UCSD-AML1 (cell line): Measurements from ENCODE around the gene KLK12.
"Not testable (repeated sequence)": the region's sequence is repeated elsewhere in the genome, so short reads cannot be mapped to it uniquely, and the experiment has no call there.

Source experiments
- DNase-seq: peaks from one replicate; lab custom pipeline; 2025; ENCODE audit not compliant: unreplicated experiment; lab: John Stamatoyannopoulos, UW

KLK12 gene

DNA sequence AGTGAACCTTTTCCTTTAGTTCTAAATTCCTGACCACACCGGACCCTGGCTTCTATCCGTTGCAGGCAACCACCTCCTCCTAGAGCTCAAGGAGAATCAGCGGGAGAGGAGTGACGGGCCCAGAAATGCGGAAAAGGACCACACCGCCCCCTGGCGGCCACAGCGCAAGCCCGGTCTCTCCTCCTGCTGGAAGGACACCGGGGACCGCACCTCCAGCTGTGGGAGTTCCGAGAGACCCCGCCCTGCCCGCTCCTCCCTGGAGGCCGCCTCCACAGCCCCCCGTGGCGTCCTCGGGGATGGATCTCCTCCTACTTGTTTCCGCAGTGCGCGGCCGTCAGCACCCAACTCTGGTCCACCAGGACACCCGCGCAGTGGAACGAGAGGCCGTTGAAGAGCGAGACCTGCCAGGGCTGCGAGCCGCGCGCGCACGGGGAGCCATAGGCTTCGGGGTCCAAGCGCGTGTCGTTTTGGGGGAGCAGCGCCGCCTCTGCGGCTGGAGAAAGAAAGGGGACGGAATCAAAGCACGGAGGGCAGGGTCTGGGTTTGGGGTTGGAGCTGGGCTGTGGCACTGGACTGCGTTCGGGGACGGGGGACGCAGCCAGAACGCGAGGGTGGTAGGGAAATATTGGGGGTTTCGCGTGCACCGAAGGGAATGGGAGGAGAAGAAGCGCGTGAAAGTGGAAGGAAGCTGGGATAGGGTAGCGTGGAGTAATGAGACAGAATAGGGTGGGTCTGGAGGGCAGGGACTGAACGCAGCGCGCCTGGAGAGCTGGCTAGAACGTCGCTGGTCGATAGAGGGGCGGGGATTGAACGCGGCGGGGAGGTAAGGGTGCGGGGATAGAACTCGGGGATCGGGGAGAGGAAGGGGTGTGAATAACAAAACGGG is 17.8 kb downstream of the KLK12 start:
- DNase-seq, result peak; percentile 40

DNA sequence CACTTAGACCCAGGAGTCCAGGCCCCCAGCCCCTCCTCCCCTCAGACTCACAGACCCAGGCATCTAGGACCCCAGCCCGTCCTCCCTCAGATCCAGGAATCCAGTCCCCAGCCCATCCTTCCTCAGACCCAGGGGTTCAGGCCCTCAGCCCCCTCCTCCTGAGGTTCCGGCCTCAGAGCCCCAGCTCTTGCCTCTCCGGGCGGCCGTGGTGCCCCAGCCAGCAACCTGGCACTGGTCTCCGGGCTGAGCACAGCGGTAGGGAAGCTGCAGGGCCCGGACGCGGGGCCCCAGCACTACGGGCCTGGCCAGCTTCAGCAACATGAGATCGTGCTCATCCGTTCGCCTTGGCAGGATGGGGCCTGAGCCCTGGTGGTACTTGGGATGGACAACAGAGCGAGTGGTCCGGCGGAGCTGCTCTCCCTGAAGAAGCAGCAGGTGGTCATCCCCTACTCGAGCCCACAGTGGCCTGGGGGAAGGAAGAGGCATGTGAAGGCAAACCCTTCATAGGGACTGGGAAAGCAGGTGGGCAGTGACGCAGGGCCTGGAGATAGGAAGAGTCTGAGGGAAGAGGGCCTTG is 19.0 kb downstream of the KLK12 start:
- no peak for DNase-seq

DNA sequence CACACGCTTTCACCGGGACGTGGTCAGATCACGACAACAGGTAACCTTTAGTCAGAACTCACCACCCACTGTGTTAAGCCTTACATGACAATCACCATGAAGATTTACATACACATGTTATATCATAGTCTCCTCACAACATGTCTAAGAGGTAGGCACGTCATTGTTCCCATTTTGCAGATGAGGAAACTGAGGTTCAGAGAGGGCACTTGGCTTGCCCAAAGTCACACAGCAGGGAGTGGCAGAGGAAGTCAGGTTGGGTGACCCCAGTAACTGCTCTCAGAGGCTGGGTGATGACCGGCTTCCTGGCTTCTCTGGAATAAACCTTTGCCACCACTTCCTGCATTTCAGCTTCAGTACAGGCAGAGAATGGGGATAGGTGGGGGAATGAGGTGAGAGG is 20.6 kb downstream of the KLK12 start:
- no peak for DNase-seq

DNA sequence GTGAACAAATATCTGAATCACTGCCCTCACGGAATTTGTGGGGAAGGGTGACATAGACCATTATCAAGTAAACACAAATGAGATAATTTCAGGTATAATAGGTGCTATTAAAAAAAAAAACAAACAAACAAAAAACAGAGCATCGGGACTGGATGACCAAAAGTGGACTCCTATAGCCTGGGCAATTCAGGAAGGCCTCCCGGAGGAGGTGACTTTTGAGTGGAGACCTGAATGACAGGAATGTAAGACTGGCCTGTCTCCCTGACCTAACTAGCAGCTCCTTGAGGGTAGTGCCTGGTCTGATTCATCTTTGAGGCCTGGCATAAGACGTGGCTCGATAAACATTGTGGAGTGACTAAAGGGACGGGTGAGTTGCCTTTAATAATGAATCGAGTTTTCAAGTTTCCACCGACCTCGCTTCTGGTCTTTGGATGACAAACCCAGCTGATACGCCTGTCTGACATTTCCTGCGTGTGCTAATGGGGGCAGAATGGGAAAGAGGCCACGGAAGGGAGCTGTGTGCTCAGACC is 22.1 kb downstream of the KLK12 start:
- no peak for DNase-seq

DNA sequence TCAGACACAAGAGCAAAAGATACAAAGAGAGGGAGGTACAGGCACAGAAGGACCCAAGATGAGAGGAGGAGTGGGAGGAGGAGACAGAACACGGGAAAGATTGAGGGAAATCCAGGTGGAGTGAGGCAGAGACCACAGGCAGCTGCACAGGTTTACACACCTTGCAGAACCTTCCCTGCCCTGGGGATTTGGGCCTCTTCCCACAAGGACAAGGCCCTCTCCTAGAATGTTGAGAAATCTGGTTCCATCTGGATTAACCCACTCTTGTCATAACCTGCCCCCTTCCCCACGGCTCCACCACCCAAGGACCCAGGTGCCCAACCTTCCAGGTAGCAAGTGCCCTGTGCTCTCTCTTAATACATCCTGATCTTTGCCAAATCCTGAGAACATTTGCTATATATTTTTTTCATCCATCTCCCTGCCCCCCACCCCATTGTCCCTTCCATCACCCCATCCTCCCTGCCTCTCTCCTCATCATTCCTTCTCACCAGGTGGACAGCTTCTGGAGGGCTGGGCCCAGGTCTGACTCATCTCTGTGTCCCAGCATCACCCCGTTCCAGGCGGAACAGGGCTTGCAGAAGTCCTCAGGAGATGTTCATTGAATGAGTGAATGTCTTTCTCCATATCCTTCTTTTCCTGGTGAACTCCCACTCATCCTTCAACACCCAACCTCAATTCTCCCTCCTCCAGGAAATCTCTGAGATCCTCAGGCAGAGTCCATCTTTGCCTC is 24.6 kb downstream of the KLK12 start:
- DNase-seq, result no peak

DNA sequence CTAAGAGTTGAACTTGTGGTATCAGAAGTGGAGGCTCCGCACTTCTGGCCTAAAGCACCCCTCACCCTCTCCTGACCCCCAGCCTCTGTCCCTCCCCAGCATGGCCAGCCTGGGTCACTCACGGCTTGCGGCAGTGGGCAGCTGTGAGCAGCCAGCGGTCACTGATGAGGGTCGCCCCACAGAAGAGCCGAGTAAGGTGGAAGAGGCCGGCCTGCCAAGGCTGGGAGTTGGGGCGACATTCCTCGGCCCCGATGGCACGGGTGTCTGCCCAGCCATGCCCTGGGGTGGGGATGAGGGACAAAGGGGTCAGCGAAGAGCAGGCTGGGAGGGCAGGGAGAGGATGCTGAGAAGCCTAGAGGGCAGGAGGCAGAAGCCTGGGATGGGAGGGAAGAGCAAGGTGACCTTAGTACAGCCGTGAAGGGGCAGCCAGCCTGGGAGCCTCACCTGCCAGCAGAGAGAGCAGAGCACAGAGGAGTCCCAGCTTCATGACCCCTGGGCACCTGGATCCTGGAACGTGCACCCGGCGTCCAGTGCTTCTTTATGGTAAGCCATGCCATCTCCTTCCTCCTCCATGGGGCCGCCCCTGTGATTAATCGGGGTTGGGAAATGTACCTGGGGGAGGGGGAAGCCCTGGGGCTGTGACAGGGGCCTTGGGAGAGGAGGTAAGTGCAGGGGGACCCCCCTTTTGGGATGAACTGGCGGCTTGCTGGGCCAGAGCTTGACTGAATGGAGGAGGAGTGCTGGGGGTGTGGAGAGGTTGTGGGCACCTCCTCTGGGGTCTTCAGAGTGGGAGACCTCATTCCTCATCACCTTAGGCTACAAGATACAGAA is 25.5 kb downstream of the KLK12 start:
- no peak for DNase-seq

DNA sequence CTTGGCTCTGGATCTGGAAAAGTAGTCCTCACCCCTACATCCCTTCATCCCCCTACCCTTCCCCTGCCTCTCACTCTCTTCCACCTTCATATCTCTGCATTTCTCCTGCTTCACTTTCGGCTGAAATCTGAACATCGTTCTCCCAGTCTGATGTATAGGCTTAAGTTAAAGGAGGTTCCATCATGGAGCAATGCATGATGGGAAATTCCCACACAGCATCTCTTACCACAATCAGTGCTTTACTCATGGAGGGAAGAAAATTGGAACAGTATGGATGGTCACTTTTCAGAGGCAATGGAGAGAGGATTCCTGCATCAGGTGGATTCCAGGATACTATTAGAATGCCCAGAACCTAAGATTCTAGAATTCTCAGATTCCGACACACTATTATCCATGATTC is 27.3 kb downstream of the KLK12 start:
- no peak for DNase-seq

DNA sequence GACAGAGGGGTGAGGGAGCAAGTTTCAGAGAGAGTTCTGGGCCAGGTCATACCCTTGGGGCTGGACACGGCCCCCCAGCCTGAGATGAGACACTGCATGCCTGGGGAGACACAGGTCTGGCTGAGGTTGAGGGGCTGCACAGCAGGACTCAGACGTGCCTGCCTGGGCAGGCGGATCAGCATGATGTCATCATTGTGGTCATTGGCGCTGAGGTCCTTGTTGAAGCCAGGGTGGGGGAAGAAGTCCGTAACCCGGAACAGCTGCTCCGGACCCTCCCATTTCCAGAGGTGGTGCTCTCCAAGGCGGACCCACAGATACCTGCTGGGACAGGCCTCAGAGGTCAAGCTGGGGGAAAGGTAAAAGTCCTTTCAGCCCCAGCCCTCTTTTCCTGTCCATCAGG is 28.4 kb downstream of the KLK12 start:
- DNase-seq, result no peak

DNA sequence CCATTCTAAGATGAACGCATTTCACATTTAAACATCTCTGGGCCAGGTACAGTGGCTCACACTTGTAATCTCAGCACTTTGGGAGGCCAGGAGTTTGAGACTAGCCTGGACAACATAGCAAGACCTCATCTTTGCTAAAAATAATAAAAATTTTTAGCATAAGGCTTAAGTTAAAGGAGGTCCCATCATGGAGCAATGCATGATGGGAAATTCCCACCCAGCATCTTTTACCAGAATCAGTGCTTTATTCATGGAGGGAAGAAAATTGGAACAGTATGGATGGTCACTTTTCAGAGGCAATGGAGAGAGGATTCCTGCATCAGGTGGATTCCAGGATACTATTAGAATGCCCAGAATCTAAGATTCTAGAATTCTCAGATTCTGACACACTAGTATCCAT is 29.6 kb downstream of the KLK12 start:
- DNase-seq, result no peak

DNA sequence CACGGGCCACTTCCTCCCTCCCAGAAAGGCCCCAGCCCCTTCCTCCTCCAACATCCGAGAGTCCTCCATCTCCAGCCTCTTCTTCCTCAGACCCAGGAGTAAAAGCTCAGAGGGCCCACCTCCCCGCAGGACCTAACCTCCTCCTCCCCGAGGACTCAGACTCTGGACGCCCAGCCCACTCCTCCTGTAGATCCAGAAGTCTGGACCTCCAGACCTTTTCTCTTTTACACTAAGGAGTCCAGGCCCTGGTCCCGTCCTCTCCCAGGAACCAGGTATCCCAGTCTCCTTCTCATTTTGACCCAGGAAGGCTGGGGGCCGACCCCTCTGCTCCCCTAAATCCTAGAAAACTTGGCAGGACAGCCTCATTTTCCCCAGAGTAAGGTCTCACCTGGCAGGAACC is 31.5 kb downstream of the KLK12 start:
- DNase-seq, result no peak

DNA sequence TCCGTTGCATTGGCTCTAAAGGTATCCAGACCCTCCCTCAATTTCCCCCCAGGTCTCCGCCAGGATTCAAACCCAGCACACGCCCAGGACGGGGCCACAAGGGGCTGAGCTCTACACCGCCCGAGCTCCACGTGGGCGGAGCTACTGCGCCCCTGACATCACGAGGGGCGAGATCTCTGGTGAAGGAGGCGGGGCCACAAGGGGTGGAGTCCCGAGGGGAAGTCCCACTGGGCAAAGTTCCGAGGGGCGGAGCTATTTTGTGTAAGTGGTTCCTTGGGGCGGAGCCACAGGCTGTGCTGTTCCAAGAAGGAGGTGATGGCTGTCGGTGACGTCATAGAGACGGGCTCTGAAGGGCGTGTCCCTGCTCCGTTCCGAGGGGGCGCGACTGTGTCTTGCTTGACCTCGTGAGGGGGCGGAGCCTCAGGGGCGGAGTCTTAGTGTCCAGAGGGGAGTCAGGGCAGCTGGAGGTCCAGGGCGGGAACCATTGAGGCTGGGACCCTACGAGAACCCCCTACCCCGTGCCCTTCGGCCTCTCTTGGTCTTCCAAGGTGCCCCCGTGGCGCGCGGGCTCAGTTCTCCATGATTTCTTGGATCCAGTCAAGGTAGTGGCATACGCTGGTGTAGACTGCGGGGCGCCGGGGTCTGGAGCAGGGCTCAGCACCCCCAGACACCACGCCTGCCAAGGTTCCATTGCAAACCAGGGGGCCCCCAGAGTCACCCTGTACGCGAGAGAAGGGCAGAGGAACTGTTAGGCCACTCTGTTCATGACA is 32.1 kb downstream of the KLK12 start:
- DNase-seq, result no peak

DNA sequence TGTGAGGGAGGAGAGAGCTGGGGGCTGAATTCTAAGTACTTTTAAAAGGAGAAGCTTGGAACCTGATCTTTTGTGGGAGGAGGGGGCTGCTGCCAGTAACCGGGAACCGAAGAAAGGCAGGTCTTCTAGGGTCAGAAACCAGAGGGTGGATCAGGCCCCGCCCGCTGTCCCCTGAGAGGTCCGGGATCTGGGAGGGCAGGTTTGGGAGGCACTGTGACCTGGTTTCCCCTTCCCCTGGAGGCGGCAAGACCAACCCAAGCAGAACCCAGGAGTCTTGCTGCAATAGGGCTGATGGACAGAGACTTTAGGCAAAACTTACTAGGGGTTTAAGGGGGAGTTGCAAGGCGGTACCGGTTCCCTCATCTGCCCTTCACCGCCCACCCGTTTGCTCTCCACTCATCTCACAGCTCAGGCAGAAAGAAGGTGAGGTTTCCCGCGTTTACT is 32.7 kb downstream of the KLK12 start:
- DNase-seq, result no peak

DNA sequence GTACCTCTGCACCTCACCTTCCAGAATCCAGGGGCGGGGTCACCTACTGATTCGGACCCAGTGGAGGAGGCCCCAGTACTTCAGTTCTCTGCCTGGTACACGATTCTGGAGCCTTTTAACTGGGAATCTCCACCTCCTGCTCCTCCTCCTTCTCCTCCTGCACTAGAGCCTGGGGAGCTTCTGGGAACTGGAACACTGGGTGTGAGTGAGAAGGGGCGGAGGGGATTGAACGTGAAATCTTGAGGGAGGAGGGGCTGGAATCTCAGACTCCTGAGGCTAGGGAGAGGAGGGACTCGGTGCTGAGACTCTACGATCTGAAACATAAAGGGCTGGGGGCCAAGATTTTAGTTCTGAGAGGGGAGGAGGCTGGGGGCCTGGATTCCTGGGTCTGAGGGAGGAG is 33.3 kb downstream of the KLK12 start, which contains the start of gene KLK8:
TSS of gene KLK8 (minus strand) at position 90 of the 400 bp plus-strand sequence. CDS start 437 bp downstream, outside the sequence.
- DNase-seq, result no peak

DNA sequence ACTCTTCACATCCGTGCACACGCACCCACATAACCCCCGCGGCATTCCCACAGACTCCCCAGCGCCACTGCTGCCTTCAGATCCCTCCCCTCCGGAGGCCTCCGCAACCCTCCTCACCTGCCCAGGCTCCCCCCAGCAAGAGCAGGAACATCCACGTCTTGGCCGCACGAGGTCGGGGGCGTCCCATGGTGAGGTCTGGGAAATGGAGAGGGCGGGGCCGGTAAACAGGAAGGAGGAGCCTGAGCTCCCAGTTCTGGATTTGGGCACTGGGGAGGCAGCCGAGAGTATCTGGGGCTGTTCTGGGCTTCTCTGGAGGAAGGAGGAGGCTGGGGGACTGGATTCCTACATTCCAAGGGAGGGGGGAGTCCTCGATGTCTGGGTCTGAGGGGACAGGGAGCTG is 33.8 kb downstream of the KLK12 start:
- DNase-seq, result no peak

DNA sequence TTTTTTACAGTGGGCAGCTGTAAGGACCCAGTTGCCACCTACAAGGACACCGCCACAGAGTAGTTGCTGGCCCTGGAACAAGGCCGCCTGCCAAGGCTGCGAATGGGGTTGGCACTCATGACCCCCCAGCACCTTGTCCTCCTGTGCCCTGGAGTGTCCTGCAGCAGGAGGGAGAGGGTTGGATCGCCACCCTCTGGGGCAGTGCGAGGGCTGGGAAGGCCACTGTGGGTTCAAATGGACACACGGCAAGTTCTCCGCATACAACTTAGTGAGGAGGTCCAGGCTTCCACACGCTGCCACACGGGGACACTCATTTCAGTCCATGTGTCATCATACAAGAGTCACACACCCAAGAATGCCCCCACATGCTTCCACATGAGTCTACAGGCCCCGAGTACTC is 34.4 kb downstream of the KLK12 start:
- no peak for DNase-seq

DNA sequence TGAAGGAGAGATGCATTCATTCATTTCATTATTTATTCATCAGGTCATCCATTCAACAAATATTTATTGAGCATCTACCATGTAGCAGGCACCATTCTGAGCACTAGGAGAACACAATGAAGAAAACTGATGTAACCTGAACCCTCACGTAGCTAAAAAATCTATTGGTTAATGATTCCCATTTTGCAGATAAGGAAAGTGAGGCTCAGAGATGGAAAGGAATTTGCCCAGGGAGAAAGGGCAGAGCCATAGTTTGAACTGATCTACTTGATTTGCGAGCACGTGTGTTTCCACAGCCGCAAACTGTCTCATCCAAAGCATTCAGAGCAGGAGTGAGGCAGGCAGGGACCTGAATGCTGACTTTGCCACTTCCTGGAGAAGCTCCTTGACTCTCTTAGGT is 36.1 kb downstream of the KLK12 start:
- no peak for DNase-seq

DNA sequence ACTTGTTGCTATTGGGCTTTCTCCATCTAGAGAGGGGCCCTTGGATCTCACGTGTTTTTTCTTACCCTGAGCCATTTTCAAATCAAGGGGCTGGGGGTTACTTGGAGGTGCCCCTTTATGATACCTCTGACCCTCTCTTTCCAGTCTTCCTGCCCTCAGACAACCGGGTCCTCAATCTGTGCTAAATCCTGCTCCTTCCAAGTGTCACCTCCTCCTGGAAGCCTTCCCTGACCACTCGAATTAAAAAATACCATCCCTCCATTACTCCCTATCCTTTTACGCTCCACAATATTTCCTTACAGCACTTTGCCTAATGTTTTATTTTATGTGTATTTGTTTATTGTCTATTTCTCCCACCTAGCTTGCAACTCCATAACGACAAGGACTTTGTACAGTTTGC is 36.7 kb downstream of the KLK12 start:
- no peak for DNase-seq

DNA sequence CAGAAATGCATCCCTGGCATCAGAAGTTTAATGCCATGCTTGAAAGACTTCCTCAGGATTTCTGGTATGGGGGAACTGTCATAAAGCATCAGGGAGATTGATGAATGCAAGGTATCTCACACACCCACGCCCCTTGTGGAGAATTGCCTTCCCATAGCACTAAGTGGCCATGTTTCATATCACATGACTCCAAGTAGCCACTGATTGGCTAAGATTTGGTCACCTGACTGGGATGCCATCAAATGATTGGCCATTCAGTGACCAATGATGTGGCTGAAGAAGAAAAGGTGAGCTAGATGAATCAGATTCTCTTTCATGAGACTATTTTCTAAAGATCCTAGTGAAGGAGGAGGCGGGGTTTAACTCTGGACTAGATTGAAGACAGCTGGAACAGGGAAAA is 40.7 kb downstream of the KLK12 start:
- no peak for DNase-seq

DNA sequence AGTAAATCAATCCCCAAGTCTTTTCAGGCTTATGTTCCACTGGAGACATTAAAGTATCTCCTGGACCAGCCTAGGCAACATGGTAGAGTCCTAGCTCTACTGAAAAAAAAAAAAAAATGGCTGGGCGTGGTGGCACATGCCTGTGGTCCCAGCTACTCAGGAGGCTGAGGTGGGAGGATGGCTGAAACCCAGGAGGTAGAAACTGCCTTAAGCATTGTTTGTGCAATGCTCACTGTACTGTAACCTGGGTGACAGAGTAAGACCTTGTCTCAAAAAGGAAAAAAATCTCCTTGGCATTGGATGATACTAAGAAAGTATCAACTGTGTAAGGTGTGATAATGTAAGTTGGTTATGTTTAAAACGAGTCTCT is 42.2 kb downstream of the KLK12 start:
- no peak for DNase-seq

DNA sequence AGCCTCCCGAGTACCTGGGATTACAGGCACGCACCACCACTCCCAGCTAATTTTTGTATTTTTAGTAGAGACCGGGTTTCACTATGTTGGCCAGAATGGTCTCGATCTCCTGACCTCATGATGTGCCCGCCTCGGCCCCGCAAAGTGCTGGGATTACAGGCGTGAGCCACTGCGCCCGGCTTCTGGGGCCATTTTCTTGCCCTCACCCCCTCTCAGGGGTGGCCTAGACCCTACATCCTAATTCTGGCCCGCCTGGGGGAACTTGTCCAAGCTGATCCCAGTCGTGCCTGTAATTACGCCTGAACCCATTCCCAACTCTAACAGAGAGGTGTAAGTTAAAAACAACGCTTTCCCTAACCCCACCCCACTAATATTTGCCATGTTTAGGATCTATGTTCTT is 50.4 kb downstream of the KLK12 start:
- not testable (repeated sequence) for DNase-seq
